Breast epithelium (tissue), 3 donors: Measurements from ENCODE around the gene OSBPL10.

Experiments used
- POLR2A ChIP-seq: fragments of 450-650 bp; IDR thresholded peaks from one replicate; pipeline ENCODE4 v1.6.1; 2016; ENCODE audit warnings: antibody characterized with exemption, mild to moderate bottlenecking, moderate library complexity
- POLR2AphosphoS5 ChIP-seq, 3 donors: sonication (generic); formaldehyde crosslinking; IDR thresholded peaks; one replicate each; pipeline ENCODE4 v1.6.1; 2017; ENCODE audit warnings: antibody characterized with exemption in 3 of 3
- TF ChIP-seq, protein P1 (sequence below), 3 donors: fragments of 450-650 bp; IDR thresholded peaks; one replicate each; pipeline ENCODE4 v1.5.1; 2016 to 2017; ENCODE audit warnings: antibody characterized with exemption in 3 of 3, mild to moderate bottlenecking in 3 of 3, moderate library complexity in 3 of 3

DNA sequence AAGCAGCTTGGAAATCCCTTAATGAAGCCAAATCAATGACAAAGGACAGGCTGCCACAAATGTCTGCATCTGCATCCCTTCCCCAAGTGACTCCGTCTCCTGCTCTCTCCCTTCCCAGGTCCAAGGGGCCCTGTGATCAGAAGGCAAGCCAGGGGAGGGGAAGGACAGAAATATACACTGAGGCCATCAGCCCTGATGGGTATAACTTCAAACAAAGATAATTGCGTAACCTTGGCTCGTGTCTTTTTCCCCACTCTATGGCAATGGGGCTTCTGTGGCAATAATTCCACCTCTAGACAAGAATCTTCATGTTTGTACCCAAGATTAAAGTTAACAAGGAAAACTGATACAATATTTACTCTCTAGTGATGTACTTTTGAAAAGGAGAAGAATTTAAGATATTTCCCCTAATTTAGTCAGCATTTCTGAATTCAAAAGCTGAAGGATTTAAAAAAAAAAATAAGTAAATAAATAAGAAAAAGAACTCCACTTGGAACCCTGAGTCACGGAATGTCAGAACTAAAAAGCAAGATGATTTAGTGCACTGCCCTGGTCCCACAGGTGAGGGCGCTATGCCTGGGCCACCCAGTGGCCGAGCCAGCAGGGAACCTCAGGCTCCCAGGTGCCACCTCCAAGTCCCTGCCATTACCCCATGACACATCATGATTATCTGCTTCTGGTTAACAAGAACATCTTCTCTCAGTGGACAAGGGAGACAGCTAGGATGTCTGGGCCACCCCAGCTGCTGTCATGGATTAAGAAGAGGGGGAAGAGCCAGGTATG lies 293.9 kb downstream of the OSBPL10 start:
- TF ChIP-seq, protein P1, sequence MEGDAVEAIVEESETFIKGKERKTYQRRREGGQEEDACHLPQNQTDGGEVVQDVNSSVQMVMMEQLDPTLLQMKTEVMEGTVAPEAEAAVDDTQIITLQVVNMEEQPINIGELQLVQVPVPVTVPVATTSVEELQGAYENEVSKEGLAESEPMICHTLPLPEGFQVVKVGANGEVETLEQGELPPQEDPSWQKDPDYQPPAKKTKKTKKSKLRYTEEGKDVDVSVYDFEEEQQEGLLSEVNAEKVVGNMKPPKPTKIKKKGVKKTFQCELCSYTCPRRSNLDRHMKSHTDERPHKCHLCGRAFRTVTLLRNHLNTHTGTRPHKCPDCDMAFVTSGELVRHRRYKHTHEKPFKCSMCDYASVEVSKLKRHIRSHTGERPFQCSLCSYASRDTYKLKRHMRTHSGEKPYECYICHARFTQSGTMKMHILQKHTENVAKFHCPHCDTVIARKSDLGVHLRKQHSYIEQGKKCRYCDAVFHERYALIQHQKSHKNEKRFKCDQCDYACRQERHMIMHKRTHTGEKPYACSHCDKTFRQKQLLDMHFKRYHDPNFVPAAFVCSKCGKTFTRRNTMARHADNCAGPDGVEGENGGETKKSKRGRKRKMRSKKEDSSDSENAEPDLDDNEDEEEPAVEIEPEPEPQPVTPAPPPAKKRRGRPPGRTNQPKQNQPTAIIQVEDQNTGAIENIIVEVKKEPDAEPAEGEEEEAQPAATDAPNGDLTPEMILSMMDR (IDR thresholded peaks at IDR 0.05) = no peak
- no peak for TF ChIP-seq POLR2A
- no peak for TF ChIP-seq POLR2AphosphoS5 (IDR thresholded peaks at IDR 0.05)
